ENCODE measurements around the gene GMIP.

- TF ChIP-seq, protein P1, sequence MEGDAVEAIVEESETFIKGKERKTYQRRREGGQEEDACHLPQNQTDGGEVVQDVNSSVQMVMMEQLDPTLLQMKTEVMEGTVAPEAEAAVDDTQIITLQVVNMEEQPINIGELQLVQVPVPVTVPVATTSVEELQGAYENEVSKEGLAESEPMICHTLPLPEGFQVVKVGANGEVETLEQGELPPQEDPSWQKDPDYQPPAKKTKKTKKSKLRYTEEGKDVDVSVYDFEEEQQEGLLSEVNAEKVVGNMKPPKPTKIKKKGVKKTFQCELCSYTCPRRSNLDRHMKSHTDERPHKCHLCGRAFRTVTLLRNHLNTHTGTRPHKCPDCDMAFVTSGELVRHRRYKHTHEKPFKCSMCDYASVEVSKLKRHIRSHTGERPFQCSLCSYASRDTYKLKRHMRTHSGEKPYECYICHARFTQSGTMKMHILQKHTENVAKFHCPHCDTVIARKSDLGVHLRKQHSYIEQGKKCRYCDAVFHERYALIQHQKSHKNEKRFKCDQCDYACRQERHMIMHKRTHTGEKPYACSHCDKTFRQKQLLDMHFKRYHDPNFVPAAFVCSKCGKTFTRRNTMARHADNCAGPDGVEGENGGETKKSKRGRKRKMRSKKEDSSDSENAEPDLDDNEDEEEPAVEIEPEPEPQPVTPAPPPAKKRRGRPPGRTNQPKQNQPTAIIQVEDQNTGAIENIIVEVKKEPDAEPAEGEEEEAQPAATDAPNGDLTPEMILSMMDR (IDR thresholded peaks at IDR 0.05) = no peak
- TF ChIP-seq POLR2A (IDR thresholded peaks at IDR 0.05) = no peak
Measured at GRCh38 chr19:19661141-19661674, 17.8 kb upstream of the GMIP start.
